ENCODE data around the gene SORCS3.

SORCS3 gene

GRCh38 chr10:104735757-104736391 is 94.8 kb downstream of the SORCS3 start:
- no peak for TF ChIP-seq CTCF (IDR thresholded peaks at IDR 0.05; ENCODE audit: insufficient read depth, missing control alignments)
- DNase-seq (ENCODE audit: insufficient read length, low spot score) (no peak), FAIRE-seq (no peak)

GRCh38 chr10:104741127-104741526 is 100.0 kb downstream of the SORCS3 start:
- no peak for TF ChIP-seq CTCF (IDR thresholded peaks at IDR 0.05; ENCODE audit: insufficient read depth, missing control alignments)
- DNase-seq (ENCODE audit: insufficient read length, low spot score) (no peak), FAIRE-seq (no peak)

GRCh38 chr10:104744052-104744451 is 103.0 kb downstream of the SORCS3 start:
- DNase-seq (ENCODE audit: insufficient read length, low spot score) (no peak), FAIRE-seq (no peak)
- no peak for TF ChIP-seq CTCF (IDR thresholded peaks at IDR 0.05; ENCODE audit: insufficient read depth, missing control alignments)

DNA sequence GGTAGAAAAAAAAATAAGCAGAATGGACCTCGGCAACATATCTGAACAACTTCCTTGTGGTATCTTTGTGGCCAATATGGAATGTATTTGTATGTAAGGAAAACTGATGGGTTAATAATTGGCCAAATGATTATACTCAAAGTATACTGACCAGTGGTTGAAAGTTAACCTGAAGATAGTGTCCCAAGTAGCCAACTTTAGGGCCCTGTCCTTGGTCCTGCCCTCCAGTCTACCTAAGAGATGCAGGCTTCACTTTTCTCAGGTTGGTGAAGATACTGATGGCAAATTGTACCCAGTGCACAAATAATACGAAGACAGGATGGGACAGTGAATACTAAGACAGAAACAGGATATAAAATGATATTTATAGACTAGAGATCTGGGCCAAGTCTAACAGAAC is 109.2 kb downstream of the SORCS3 start:
- DNase-seq (ENCODE audit: insufficient read length, low spot score) (no peak), FAIRE-seq (no peak)
- TF ChIP-seq CTCF (IDR thresholded peaks at IDR 0.05; ENCODE audit: insufficient read depth, missing control alignments) = no peak

DNA sequence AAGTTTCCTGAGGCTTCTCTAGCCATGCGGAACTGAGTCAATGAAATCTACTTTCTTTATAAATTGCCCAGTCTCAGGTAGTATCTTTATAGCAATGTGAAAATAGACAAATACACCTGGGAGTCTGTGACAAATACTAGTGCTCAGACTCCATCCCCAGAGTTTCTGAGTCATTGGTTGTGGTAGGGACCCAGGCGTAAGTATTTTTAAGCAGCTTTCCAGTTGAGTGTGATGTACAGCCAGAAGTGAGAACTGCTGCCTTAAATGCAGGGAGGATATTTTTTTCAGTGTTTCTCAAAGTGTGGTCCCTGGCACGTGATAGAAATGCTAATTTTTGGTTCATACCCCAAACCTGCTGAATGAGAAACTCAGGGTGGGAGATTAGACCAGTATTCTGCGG is 121.7 kb downstream of the SORCS3 start:
- no peak for FAIRE-seq
- no peak for TF ChIP-seq CTCF (IDR thresholded peaks at IDR 0.05; ENCODE audit: insufficient read depth, missing control alignments)
- no peak for DNase-seq (ENCODE audit: insufficient read length, low spot score)

DNA sequence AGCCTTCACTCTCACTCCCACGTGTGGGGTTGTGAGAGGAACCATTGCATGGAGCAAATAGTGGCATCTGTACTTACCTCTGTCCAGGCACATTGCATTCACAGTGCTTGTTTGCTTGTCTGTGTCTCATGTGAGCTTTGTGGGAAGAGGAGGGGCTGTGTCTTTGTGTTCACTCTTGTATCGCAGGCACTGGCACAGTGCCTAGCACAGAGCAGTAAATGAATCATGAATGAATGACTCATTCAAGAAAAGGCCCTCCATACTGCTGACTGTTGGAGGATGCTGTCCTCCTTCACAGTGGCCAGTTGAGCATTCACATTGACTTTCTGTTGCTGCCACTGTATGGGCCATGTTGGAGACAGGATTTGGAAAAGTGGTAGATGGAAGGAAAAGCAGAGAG is 125.3 kb downstream of the SORCS3 start:
- TF ChIP-seq CTCF (IDR thresholded peaks at IDR 0.05; ENCODE audit: insufficient read depth, missing control alignments) = no peak

DNA sequence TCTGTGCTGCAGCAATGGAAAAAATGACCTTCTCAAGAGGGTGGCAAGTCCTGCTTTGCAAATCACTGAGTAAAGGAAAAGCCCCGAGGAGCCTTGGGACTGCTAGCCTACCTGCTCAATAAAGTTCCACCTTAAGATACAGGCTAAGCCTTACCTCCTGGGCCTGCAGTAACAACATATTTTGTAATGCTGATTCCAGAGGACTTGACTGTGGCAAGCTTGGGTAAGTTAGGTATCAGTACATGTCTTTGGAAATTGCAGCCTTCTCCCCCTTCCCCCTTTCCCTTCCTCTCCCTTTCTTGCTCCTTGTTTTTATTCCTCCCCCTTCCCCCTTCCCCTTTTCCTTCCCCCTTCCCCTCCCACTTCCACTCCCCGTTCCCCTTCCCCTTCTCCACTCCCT is 126.2 kb downstream of the SORCS3 start:
- FAIRE-seq (no peak), DNase-seq (ENCODE audit: insufficient read length, low spot score) (no peak)
- TF ChIP-seq CTCF (IDR thresholded peaks at IDR 0.05; ENCODE audit: insufficient read depth, missing control alignments) = no peak

More for the DNA sequence above, 125.3 kb downstream of the SORCS3 start:
- FAIRE-seq (no peak), DNase-seq (ENCODE audit: insufficient read length, low spot score) (no peak)

All from D721Med (cell line).